SU-DHL-6 (cell line): ENCODE data around the gene SLC39A11.

Experiments used
- H2AFZ ChIP-seq: fragments of 200-600 bp; sonication (generic); 2 replicates; pipeline ENCODE4 v1.6.1; 2014; ENCODE audit warnings: low read depth, mild to moderate bottlenecking, moderate library complexity, mixed read lengths, antibody characterized with exemption, low read length; ENCODE audit not compliant: severe bottlenecking
- H3F3A ChIP-seq: fragments of 200-600 bp; shearing (Covaris generic); 2 replicates; pipeline ENCODE4 v1.6.0; 2016; ENCODE audit warnings: antibody characterized with exemption, mild to moderate bottlenecking; ENCODE audit not compliant: insufficient read depth
- H3K27ac ChIP-seq: fragments of 200-600 bp; sonication (generic); 2 replicates; pipeline ENCODE4 v1.5.1; 2016; ENCODE audit warnings: low read depth, mild to moderate bottlenecking, low read length, moderate library complexity, mixed read lengths
- H3K27me3 ChIP-seq: fragments of 200-600 bp; sonication (generic), shearing (Covaris generic); 2 replicates; pipeline ENCODE4 v1.6.0; 2014; ENCODE audit warnings: mild to moderate bottlenecking, low read length
- H3K36me3 ChIP-seq: fragments of 200-600 bp; sonication (generic); 2 replicates; pipeline ENCODE4 v1.6.1; 2014; ENCODE audit warnings: mild to moderate bottlenecking, low read length, mixed read lengths
- H3K4me2 ChIP-seq: fragments of 300-600, 200-600 bp; shearing (Covaris generic), sonication (generic); 2 replicates; pipeline ENCODE4 v1.6.0; 2014; ENCODE audit warnings: low read length, low read depth, mild to moderate bottlenecking; ENCODE audit not compliant: poor library complexity, severe bottlenecking
- H3K4me3 ChIP-seq: fragments of 200-600 bp; sonication (generic); 2 replicates; pipeline ENCODE4 v1.5.1; 2014; ENCODE audit warnings: antibody characterized with exemption, low read length, mild to moderate bottlenecking, mixed read lengths; ENCODE audit not compliant: insufficient read depth, poor library complexity, severe bottlenecking
- H3K79me2 ChIP-seq: fragments of 200-600 bp; sonication (generic); 2 replicates; pipeline ENCODE4 v1.6.1; 2014; ENCODE audit warnings: mild to moderate bottlenecking, low read length, moderate library complexity; ENCODE audit not compliant: insufficient read depth
- H3K9ac ChIP-seq: fragments of 200-600 bp; sonication (generic); 2 replicates; pipeline ENCODE4 v1.7.0; 2014; ENCODE audit warnings: mild to moderate bottlenecking, low read length
- H3K9me2 ChIP-seq: fragments of 200-600 bp; sonication (generic); replicated peaks from 2 replicates; pipeline ENCODE4 v1.6.1; 2014; ENCODE audit warnings: low read length; ENCODE audit not compliant: insufficient read depth
- H3K9me3 ChIP-seq: fragments of 200-600 bp; sonication (generic); 2 replicates; pipeline ENCODE4 v1.6.1; 2014; ENCODE audit warnings: low read length, mixed read lengths; ENCODE audit not compliant: insufficient read depth
- H4K20me1 ChIP-seq: fragments of 200-600 bp; sonication (generic); 2 replicates; pipeline ENCODE4 v1.6.1; 2014; ENCODE audit warnings: low read depth, mild to moderate bottlenecking, antibody characterized with exemption, low read length, moderate library complexity, mixed read lengths
- CTCF ChIP-seq: fragments of 200-600 bp; sonication (generic); IDR thresholded peaks from one replicate; pipeline ENCODE4 v1.5.1; 2017; ENCODE audit warnings: antibody characterized with exemption, mild to moderate bottlenecking, low read length, moderate library complexity; ENCODE audit not compliant: insufficient read depth, poor library complexity, severe bottlenecking
- EZH2phosphoT487 ChIP-seq: fragments of 200-600 bp; sonication (generic), shearing (Covaris generic); conservative IDR thresholded peaks from 2 replicates; pipeline ENCODE4 v1.6.1; 2018; ENCODE audit warnings: mild to moderate bottlenecking, antibody characterized with exemption, low read length, moderate library complexity, mixed read lengths

The SLC39A11 gene

DNA sequence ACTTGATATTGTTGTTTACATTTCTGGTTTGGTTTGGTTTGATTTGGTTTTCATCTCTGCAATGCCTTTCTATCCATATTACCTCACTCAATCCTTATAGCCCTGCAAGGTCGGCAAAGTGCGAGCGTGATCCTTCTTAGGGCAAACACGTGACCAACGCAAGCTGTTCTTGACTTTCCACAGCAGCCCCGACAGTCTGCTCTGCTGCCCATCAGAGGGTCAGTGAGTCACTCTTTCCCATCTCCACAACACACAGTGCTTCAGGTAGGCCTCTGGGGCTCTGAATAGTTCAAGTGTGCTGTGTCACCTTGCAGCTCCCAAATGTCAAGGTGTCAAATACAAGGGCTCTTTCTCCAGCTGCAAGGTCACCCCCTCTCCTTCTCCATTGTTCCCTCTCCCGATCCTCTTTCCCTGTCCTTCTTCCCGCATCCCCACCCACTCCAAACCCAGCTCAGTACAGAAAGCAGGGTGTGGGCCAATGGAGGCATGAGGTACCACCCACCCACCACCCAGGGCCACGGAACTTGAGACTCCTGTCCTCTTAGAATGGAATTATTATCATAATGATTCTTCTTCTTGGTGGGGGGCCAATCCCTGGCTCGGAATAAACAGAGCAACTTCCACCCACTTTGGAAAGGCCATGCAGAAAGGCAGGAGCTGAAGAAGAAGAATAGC is 139.7 kb downstream of the SLC39A11 start:
- TF ChIP-seq EZH2phosphoT487 (no peak), CTCF (no peak)
- no peak overlapping the region for H3K4me3 ChIP-seq
- H3K36me3 ChIP-seq: no peaks in the 10 kb centered on the region
- no peaks in the 10 kb centered on the region for H3K9me2 ChIP-seq
- H3K4me2 ChIP-seq: no peak overlapping the region
- H4K20me1 ChIP-seq: no peaks in the 10 kb centered on the region
- H3F3A ChIP-seq: no peaks in the 10 kb centered on the region
- H3K27ac ChIP-seq: no peak overlapping the region
- H2AFZ ChIP-seq: no peak overlapping the region
- H3K79me2 ChIP-seq: no peaks in the 10 kb centered on the region
- H3K9me3 ChIP-seq: no peaks in the 10 kb centered on the region
- H3K9ac ChIP-seq: no peak overlapping the region
- no peaks in the 10 kb centered on the region for H3K27me3 ChIP-seq

GRCh38 chr17:72952220-72952619 is 140.3 kb downstream of the SLC39A11 start:
- Histone ChIP-seq H4K20me1 (no peaks in the 10 kb centered on the region), H3K9me2 (no peaks in the 10 kb centered on the region), H3K36me3 (no peaks in the 10 kb centered on the region), H3K27me3 (no peaks in the 10 kb centered on the region), H3F3A (no peaks in the 10 kb centered on the region), H3K4me3 (no peak overlapping the region), H3K4me2 (no peak overlapping the region), H3K9me3 (no peaks in the 10 kb centered on the region), H2AFZ (no peak overlapping the region), H3K27ac (no peak overlapping the region), H3K79me2 (no peaks in the 10 kb centered on the region), H3K9ac (no peak overlapping the region)
- no peak for TF ChIP-seq CTCF
- no peak for TF ChIP-seq EZH2phosphoT487

DNA sequence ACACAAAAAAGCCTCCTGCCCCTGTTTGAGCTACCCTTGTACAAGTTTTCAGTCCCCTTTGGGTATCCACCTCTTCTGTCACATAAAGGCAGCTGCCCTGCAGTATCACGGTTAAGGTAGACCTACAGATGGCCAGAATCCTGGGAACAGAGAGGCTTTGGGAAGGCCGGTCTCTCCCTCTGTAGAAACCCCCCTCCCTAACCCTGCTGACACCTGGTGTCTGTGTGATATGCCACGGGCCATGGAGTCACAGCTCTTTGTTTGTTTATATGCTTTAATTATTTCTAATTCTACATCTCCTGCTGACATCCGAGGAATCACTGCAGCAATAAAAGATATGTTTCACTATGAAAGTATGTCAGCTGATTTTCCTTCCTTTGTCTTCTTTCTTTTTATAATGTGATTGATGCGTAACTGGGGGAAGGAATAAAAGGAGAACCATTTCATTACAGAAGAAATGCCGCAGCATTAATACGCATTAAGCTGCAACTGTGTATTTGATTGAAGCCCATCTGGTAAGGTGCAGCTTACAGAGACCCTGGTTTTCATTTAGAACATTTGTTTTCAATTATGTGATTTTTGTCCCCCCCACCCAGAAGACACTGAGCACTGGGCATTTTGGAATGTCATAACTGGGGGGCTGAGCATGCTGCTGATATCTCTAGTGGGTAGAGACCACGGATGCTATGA is 142.1 kb downstream of the SLC39A11 start:
- Histone ChIP-seq H4K20me1 (no peaks in the 10 kb centered on the region), H3F3A (no peaks in the 10 kb centered on the region), H3K9ac (no peak overlapping the region), H3K27ac (no peak overlapping the region), H3K4me3 (no peak overlapping the region), H3K27me3 (no peaks in the 10 kb centered on the region), H3K79me2 (no peaks in the 10 kb centered on the region), H3K9me2 (no peaks in the 10 kb centered on the region), H3K36me3 (no peaks in the 10 kb centered on the region), H2AFZ (no peak overlapping the region), H3K9me3 (no peaks in the 10 kb centered on the region), H3K4me2 (no peak overlapping the region)
- TF ChIP-seq CTCF (no peak), EZH2phosphoT487 (no peak)
